HG03066 (cell line): ENCODE data around the gene CEP120.
"Not testable (repeated sequence)": the region's sequence is repeated elsewhere in the genome, so short reads cannot be mapped to it uniquely, and the experiment has no call there.

Experiments used
- ATAC-seq: cut with Tn5 transposase; IDR thresholded peaks from one replicate; pipeline ENCODE4 v1.9.1; 2021; ENCODE audit warnings: low read depth; ENCODE audit not compliant: unreplicated experiment

Gene CEP120

GRCh38 chr5:123391009-123391408 is 32.2 kb downstream of the CEP120 start:
- no peak for ATAC-seq

- no peak for ATAC-seq
These were observed 33.4 kb downstream of the CEP120 start for GRCh38 chr5:123389794-123390193.

- ATAC-seq, result no peak
These were observed 35.9 kb downstream of the CEP120 start for GRCh38 chr5:123387313-123387712.

GRCh38 chr5:123382252-123382651 is 41.0 kb downstream of the CEP120 start:
- ATAC-seq, result no peak

- ATAC-seq, result no peak
These were observed 51.5 kb downstream of the CEP120 start for GRCh38 chr5:123371575-123372179.

- no peak for ATAC-seq
These were observed 53.7 kb downstream of the CEP120 start for GRCh38 chr5:123369371-123369968.

- no peak for ATAC-seq
These were observed 55.5 kb downstream of the CEP120 start for GRCh38 chr5:123367739-123368138.

- no peak for ATAC-seq
These were observed 58.0 kb downstream of the CEP120 start for GRCh38 chr5:123365156-123365555.

GRCh38 chr5:123364441-123365155 is 58.6 kb downstream of the CEP120 start:
- no peak for ATAC-seq

GRCh38 chr5:123360910-123361309 is 62.3 kb downstream of the CEP120 start:
- no peak for ATAC-seq

- ATAC-seq, result no peak
These were observed 63.0 kb downstream of the CEP120 start for GRCh38 chr5:123360201-123360571.

GRCh38 chr5:123359454-123360200 is 63.6 kb downstream of the CEP120 start:
- no peak for ATAC-seq

- no peak for ATAC-seq
These were observed 64.5 kb downstream of the CEP120 start for GRCh38 chr5:123358751-123359150.

GRCh38 chr5:123358304-123358703 is 64.9 kb downstream of the CEP120 start:
- no peak for ATAC-seq

GRCh38 chr5:123351820-123352219 is 71.4 kb downstream of the CEP120 start:
- no peak for ATAC-seq

GRCh38 chr5:123351240-123351639 is 72.0 kb downstream of the CEP120 start:
- no peak for ATAC-seq

GRCh38 chr5:123350742-123351141 is 72.5 kb downstream of the CEP120 start:
- no peak for ATAC-seq

GRCh38 chr5:123344816-123345426 is 78.3 kb downstream of the CEP120 start:
- ATAC-seq, result no peak

GRCh38 chr5:123340928-123341327 is 82.3 kb downstream of the CEP120 start:
- ATAC-seq, result no peak

GRCh38 chr5:123308377-123308776 is 114.8 kb downstream of the CEP120 start:
- ATAC-seq, result not testable (repeated sequence)

GRCh38 chr5:123305751-123306150 is 117.5 kb downstream of the CEP120 start:
- no peak for ATAC-seq
